RKO (cell line): ENCODE results near the gene PEBP1.

ENCODE experiments used
- DNase-seq: peaks from one replicate; pipeline ENCODE4 v3.0.0-alpha.2; 2016; ENCODE audit warnings: low spot score

PEBP1 gene

DNA sequence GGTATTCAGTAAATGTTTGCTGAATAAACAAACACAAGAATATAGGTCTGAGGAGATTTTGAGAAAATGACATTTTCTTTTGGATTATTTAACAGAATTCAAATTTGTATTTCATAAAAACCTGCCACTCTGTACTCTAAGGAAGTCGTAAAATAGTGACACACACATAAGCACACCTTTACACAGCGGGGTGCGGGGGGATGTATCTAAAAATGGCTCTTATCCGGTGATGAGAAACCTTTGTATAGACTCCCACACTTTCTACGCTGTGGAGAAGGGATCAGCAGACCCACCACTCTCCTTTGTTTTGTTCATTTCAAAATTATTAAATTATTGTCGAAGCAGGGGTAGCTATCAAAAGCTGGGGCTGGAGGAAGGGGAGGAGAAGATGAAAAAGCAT is 58.0 kb downstream of the PEBP1 start:
- no peak for DNase-seq
